Hematopoietic multipotent progenitor cell treated with erythropoietin and hydrocortisone succinate and interleukin-3 and kit ligand, for 8 days (in vitro differentiated cells): ENCODE data around the gene PCDHGA8.
"Not testable (repeated sequence)": the region's sequence is repeated elsewhere in the genome, so short reads cannot be mapped to it uniquely, and the experiment has no call there.

ENCODE experiments used
- DNase-seq: peaks from one replicate; pipeline ENCODE4 v3.0.0-alpha.2; 2015

PCDHGA8 gene

GRCh38 chr5:141392429-141393198, at the start of gene PCDHGA8:
Gene PCDHGA8, plus strand, starts transcription at chr5:141392633. Its CDS starts 181 bp downstream, at chr5:141392814.
- no peak for DNase-seq

- DNase-seq, result no peak
These were observed 49.7 kb upstream of the PCDHGA8 start for GRCh38 chr5:141342773-141343172.

- DNase-seq, result peak; percentile 31
These were observed 49.0 kb upstream of the PCDHGA8 start, which contains the start of gene PCDHGA3 for GRCh38 chr5:141343242-141343952. Gene PCDHGA3, plus strand, starts transcription at chr5:141343829. Its CDS starts 205 bp downstream, at chr5:141344034.

- DNase-seq, result no peak
These were observed 48.4 kb upstream of the PCDHGA8 start for GRCh38 chr5:141343953-141344463.

GRCh38 chr5:141345327-141345726, 47.1 kb upstream of the PCDHGA8 start:
- DNase-seq, result no peak

- DNase-seq, result not testable (repeated sequence)
These were observed 46.4 kb upstream of the PCDHGA8 start for GRCh38 chr5:141346017-141346416.

- peak; percentile 40 for DNase-seq
These were observed 42.4 kb upstream of the PCDHGA8 start, which contains the start of gene PCDHGB1 for GRCh38 chr5:141349917-141350619. Gene PCDHGB1, plus strand, starts transcription at chr5:141350099. Its CDS starts 162 bp downstream, at chr5:141350261.

GRCh38 chr5:141351591-141351990, 40.8 kb upstream of the PCDHGA8 start:
- no peak for DNase-seq

GRCh38 chr5:141354900-141355469, 37.4 kb upstream of the PCDHGA8 start, which contains the start of gene PCDHGA4:
Gene PCDHGA4, plus strand, starts transcription at chr5:141355021. Its CDS starts 87 bp downstream, at chr5:141355108.
- DNase-seq, result no peak

GRCh38 chr5:141355641-141356040, 36.8 kb upstream of the PCDHGA8 start:
- DNase-seq, result no peak

- no peak for DNase-seq
These were observed 36.3 kb upstream of the PCDHGA8 start for GRCh38 chr5:141356133-141356532.

- DNase-seq, result no peak
These were observed 35.5 kb upstream of the PCDHGA8 start for GRCh38 chr5:141356950-141357349.

GRCh38 chr5:141359790-141360426, 32.5 kb upstream of the PCDHGA8 start, which contains the start of gene PCDHGB2:
Gene PCDHGB2, plus strand, starts transcription at chr5:141359994. Its CDS starts 142 bp downstream, at chr5:141360136.
- DNase-seq, result peak; percentile 18

GRCh38 chr5:141360685-141361084, 31.7 kb upstream of the PCDHGA8 start:
- DNase-seq, result no peak

- DNase-seq, result no peak
These were observed 29.7 kb upstream of the PCDHGA8 start for GRCh38 chr5:141362719-141363118.

- no peak for DNase-seq
These were observed 28.3 kb upstream of the PCDHGA8 start, which contains the start of gene PCDHGA5 for GRCh38 chr5:141363952-141364660. Gene PCDHGA5, plus strand, starts transcription at chr5:141364162. Its CDS starts 169 bp downstream, at chr5:141364331.

GRCh38 chr5:141366016-141366896, 26.2 kb upstream of the PCDHGA8 start:
- DNase-seq, result no peak

- DNase-seq, result peak; percentile 7
These were observed 22.2 kb upstream of the PCDHGA8 start, which contains the start of gene PCDHGB3 for GRCh38 chr5:141369994-141370848. Gene PCDHGB3, plus strand, starts transcription at chr5:141370242. Its CDS starts 153 bp downstream, at chr5:141370395.
